IMR-90 (cell line): Measurements from ENCODE around the gene SF3A2. TPM values are rescaled to one million over a fixed set of nuclear protein-coding genes. Genes with fewer than 3 reads are reported as not detected.

Experiments
- ATAC-seq: fragments of 200-7000 bp; cut with Tn5 transposase; 2 replicates; pipeline ENCODE4 v1.9.1; 2020; ENCODE audit warnings: low read depth, mild to moderate bottlenecking, moderate library complexity
- BruUV-seq: library from RNA; stranded (reverse); fragments of 400-500 nt; replicated peaks from 2 replicates; lab custom pipeline; 2021; lab: Mats Ljungman, UMichigan
- CTCF ChIA-PET: fragments of 300-600 bp; formaldehyde crosslinking; extraction: SDS; loops from one replicate; lab custom pipeline; 2021; ENCODE audit warnings: antibody characterized with exemption; lab: Yijun Ruan, JAX
- POLR2A ChIA-PET: fragments of 300-600 bp; sonication (Branson Sonifier 250); formaldehyde crosslinking; loops from one replicate; lab custom pipeline; 2022; ENCODE audit warnings: antibody characterized with exemption; ENCODE audit not compliant: unreplicated experiment; lab: Charles Lee
- DNase-seq: peaks from one replicate; pipeline ENCODE4 v3.0.0; 2013
- H2AFZ ChIP-seq: replicated peaks from 2 replicates; pipeline ENCODE3; 2013; ENCODE audit warnings: low read length, mild to moderate bottlenecking; ENCODE audit not compliant: poor library complexity
- H2AK5ac ChIP-seq: 2 replicates; pipeline ENCODE4 v1.6.1; 2013; ENCODE audit warnings: low read depth, low read length, inconsistent platforms
- H2AK9ac ChIP-seq: replicated peaks from 2 replicates; pipeline ENCODE3; 2013; ENCODE audit warnings: mild to moderate bottlenecking, low read depth, low read length, moderate library complexity; ENCODE audit not compliant: poor library complexity
- H2BK120ac ChIP-seq: 2 replicates; pipeline ENCODE4 v1.6.1; 2013; ENCODE audit warnings: low read depth, low read length, inconsistent platforms
- H2BK15ac ChIP-seq: 3 replicates; pipeline ENCODE4 v1.6.1; 2013; ENCODE audit warnings: low read depth, low read length, inconsistent platforms
- H2BK20ac ChIP-seq: 2 replicates; pipeline ENCODE4 v1.6.1; 2013; ENCODE audit warnings: low read depth, mild to moderate bottlenecking, inconsistent platforms, low read length, moderate library complexity
- H2BK5ac ChIP-seq: 2 replicates; pipeline ENCODE4 v1.6.1; 2013; ENCODE audit warnings: mild to moderate bottlenecking, low read depth, low read length, inconsistent platforms; ENCODE audit not compliant: poor library complexity, severe bottlenecking
- H3K14ac ChIP-seq: replicated peaks from 2 replicates; pipeline ENCODE4 v1.6.1; 2013; ENCODE audit warnings: low read depth, low read length, inconsistent platforms
- H3K18ac ChIP-seq: 2 replicates; pipeline ENCODE4 v1.6.1; 2013; ENCODE audit warnings: low read depth, low read length, control low read depth
- H3K23ac ChIP-seq: 2 replicates; pipeline ENCODE4 v1.6.1; 2013; ENCODE audit warnings: low read depth, low read length, inconsistent platforms
- H3K27ac ChIP-seq: 2 replicates; pipeline ENCODE4 v1.5.1; 2013; ENCODE audit warnings: mild to moderate bottlenecking, control low read depth, low read length; ENCODE audit not compliant: insufficient read depth
- H3K27me3 ChIP-seq: 2 replicates; pipeline ENCODE4 v1.6.1; 2013; ENCODE audit warnings: low read length; ENCODE audit not compliant: control insufficient read depth, insufficient read depth
- H3K36me3 ChIP-seq: 2 replicates; pipeline ENCODE4 v1.6.1; 2013; ENCODE audit warnings: low read length, mixed read lengths; ENCODE audit not compliant: control insufficient read depth, insufficient read depth
- H3K4ac ChIP-seq: 2 replicates; pipeline ENCODE4 v1.6.1; 2013; ENCODE audit warnings: low read depth, low read length, inconsistent platforms
- H3K4me1 ChIP-seq: 2 replicates; pipeline ENCODE4 v1.6.1; 2013; ENCODE audit warnings: low read length, mixed read lengths; ENCODE audit not compliant: control insufficient read depth, insufficient read depth
- H3K4me2 ChIP-seq: 2 replicates; pipeline ENCODE4 v1.6.1; 2013; ENCODE audit warnings: low read depth, mild to moderate bottlenecking, control low read depth, low read length, moderate library complexity
- H3K4me3 ChIP-seq: 2 replicates; pipeline ENCODE4 v1.5.1; 2013; ENCODE audit warnings: low read depth, mild to moderate bottlenecking, control low read depth, low read length, moderate library complexity; ENCODE audit not compliant: insufficient read depth
- H3K56ac ChIP-seq: 2 replicates; pipeline ENCODE4 v1.6.1; 2013; ENCODE audit warnings: low read length, inconsistent platforms; ENCODE audit not compliant: insufficient read depth; ENCODE audit errors: extremely low read depth
- H3K79me1 ChIP-seq, 2 experiments: 2 replicates each; pipeline ENCODE4 v1.6.1; 2013; ENCODE audit warnings: low read length in 2 of 2, inconsistent platforms in 1 of 2, low read depth in 1 of 2
- H3K9ac ChIP-seq: 2 replicates; pipeline ENCODE4 v1.6.1; 2013; ENCODE audit warnings: low read depth, low read length, control low read depth
- H3K9me1 ChIP-seq: 2 replicates; pipeline ENCODE4 v1.6.1; 2013; ENCODE audit warnings: low read length, inconsistent platforms; ENCODE audit not compliant: insufficient read depth
- H3K9me3 ChIP-seq: 2 replicates; pipeline ENCODE4 v1.6.1; 2013; ENCODE audit warnings: low read length; ENCODE audit not compliant: control insufficient read depth, insufficient read depth
- H4K20me1 ChIP-seq: 2 replicates; pipeline ENCODE4 v1.6.1; 2013; ENCODE audit warnings: low read length, inconsistent platforms; ENCODE audit not compliant: insufficient read depth
- H4K5ac ChIP-seq: 2 replicates; pipeline ENCODE4 v1.6.1; 2013; ENCODE audit warnings: mild to moderate bottlenecking, low read depth, low read length, control low read depth
- H4K8ac ChIP-seq, 2 experiments: 2 replicates each; pipeline ENCODE4 v1.6.1; 2013; ENCODE audit warnings: low read depth in 2 of 2, low read length in 2 of 2, control low read depth in 1 of 2, inconsistent platforms in 1 of 2
- H4K91ac ChIP-seq: 2 replicates; pipeline ENCODE4 v1.6.1; 2013; ENCODE audit warnings: low read depth, low read length, inconsistent platforms; ENCODE audit not compliant: insufficient read depth
- CTCF ChIP-seq: conservative IDR thresholded peaks from 2 replicates; pipeline ENCODE4 v1.5.1; 2012; ENCODE audit warnings: mild to moderate bottlenecking, low read depth, low read length, improper control_type of control experiment
- ELK1 ChIP-seq: fragments of 150-350 bp; IDR thresholded peaks from 2 replicates; pipeline ENCODE4 v1.6.1; 2016; ENCODE audit warnings: low read depth, mild to moderate bottlenecking, low read length, moderate library complexity, borderline replicate concordance
- MAFK ChIP-seq: IDR thresholded peaks from 2 replicates; pipeline ENCODE4 v1.6.1; 2012; ENCODE audit warnings: low read depth, low read length, improper control_type of control experiment
- MXI1 ChIP-seq: IDR thresholded peaks from 2 replicates; pipeline ENCODE4 v1.6.1; 2012; ENCODE audit warnings: low read depth, mild to moderate bottlenecking, low read length, moderate library complexity, borderline replicate concordance
- NFE2L2 ChIP-seq: fragments of 150-350 bp; IDR thresholded peaks from 2 replicates; pipeline ENCODE4 v1.6.1; 2016; ENCODE audit warnings: low read depth, mild to moderate bottlenecking, low read length
- RCOR1 ChIP-seq: IDR thresholded peaks from 2 replicates; pipeline ENCODE4 v1.6.1; 2012; ENCODE audit warnings: mild to moderate bottlenecking, low read length, improper control_type of control experiment; ENCODE audit not compliant: insufficient replicate concordance
- SMC3 ChIP-seq: fragments of 150-350 bp; IDR thresholded peaks from 2 replicates; pipeline ENCODE4 v1.6.1; 2016; ENCODE audit warnings: low read depth, mild to moderate bottlenecking, antibody characterized with exemption, low read length, moderate library complexity
- USF2 ChIP-seq: fragments of 150-350 bp; IDR thresholded peaks from 2 replicates; pipeline ENCODE4 v1.6.1; 2017; ENCODE audit warnings: mild to moderate bottlenecking, antibody characterized with exemption, low read length, low read depth
- WGBS, 2 experiments: methylation state at CpG; one replicate each; pipeline versions ENCODE4 v1.1.5 to v1.1.7; 2013; ENCODE audit warnings: missing lambda C conversion rate in 2 of 2; ENCODE audit not compliant: insufficient read length in 1 of 2; ENCODE audit errors: extremely low coverage in 2 of 2; 5-methylcytosine and 5-hydroxymethylcytosine counted together
- dilution Hi-C: fragments of 300-500 bp; cut with HindIII; formaldehyde crosslinking; loops from one replicate; pipeline ENCODE4 v1.14.3; 2018; ENCODE audit warnings: low sequenced_read_pairs; ENCODE audit not compliant: unreplicated experiment
- in situ Hi-C: fragments of 300-500 bp; cut with MboI; formaldehyde crosslinking; loops from 3 replicates; pipeline ENCODE4 v1.14.3; 2019; ENCODE audit warnings: low sequenced_read_pairs, inconsistent platforms, mixed read lengths
- intact Hi-C: fragments of 100-400 bp; cut with micrococcal nuclease; formaldehyde crosslinking; loops from 2 replicates; pipeline ENCODE4 v1.10.0; 2022
- polyA plus RNA-seq, 3 experiments: library from polyadenylated mRNA; depleted of rRNA; stranded (reverse); fragments of >200 nt; gene quantifications; 2 replicates each; pipeline ENCODE4 v1.2.3, GENCODE V29; 2012; ENCODE audit warnings: low replicate concordance in 1 of 3
- total RNA-seq: library from RNA; depleted of rRNA; stranded (reverse); fragments of >200 nt; gene quantifications from 2 replicates; pipeline ENCODE4 v1.2.3, GENCODE V29; 2012

Gene SF3A2
- total and polyA plus RNA-seq, 2 of the 4 experiments (the other 2 are of a cell fraction), result 4.8 to 34.5 TPM

GRCh38 chr19:2239771-2240770 lies 3.4 kb downstream of the SF3A2 start:
- H2AFZ ChIP-seq, result peak overlapping the region; percentile 16
- peak overlapping the region; percentile 23; the same call in 1 of the 2 replicates for H2AK5ac ChIP-seq
- peaks cover 13% of the 10 kb centered on the region for H3K9me1 ChIP-seq
- H3K18ac ChIP-seq, result no peak overlapping the region
- H4K91ac ChIP-seq, result no peak overlapping the region; the same call in 1 of the 2 replicates
- no TSS peak for BruUV-seq
- peak overlapping the region in 1 of 2 experiments; percentile 20; a peak in 1 of 4 replicates for H4K8ac ChIP-seq
- ChIA-PET CTCF (interaction anchor here (0.7 to 1.0 kb wide), 3 partner anchors 84 to 371 kb away, joined by 3 to 5 read pairs (median 4); partner anchors contain the start of gene AP3D1), POLR2A (interaction anchor here (1.4 kb wide), 1 partner anchor 30 kb away, joined by 5 read pairs; no protein-coding TSS in a partner anchor)
- H3K36me3 ChIP-seq, result peaks cover 27% of the 10 kb centered on the region
- peak overlapping the region; percentile 11 for H2BK5ac ChIP-seq
- TF ChIP-seq USF2 (no peak), NFE2L2 (no peak), CTCF (no peak), MXI1 (no peak), MAFK (no peak), ELK1 (no peak), SMC3 (no peak), RCOR1 (no peak)
- in situ Hi-C loops, result no loop called here
- H3K4me1 ChIP-seq, result peaks cover 20% of the 10 kb centered on the region
- WGBS, 2 experiments, result 16% methylated on average over 10 of the region's 34 CpGs; no CpG with 5 or more reads in 1 of the 2 experiments
- H2BK20ac ChIP-seq, result no peak overlapping the region
- H3K9ac ChIP-seq, result peak overlapping the region; percentile 54
- H3K4ac ChIP-seq, result peak overlapping the region; percentile 14
- ATAC-seq (no peak), DNase-seq (peak; percentile 48)
- no peaks in the 10 kb centered on the region for H3K9me3 ChIP-seq
- no peak overlapping the region for H4K5ac ChIP-seq
- H3K27ac ChIP-seq, result peak overlapping the region; percentile 58
- H3K27me3 ChIP-seq, result no peaks in the 10 kb centered on the region
- intact Hi-C loops, result loop anchor here (5.0 kb wide), 1 partner anchor 372 kb away; no protein-coding TSS in a partner anchor
- dilution Hi-C loops, result no loop called here
- peaks cover 72% of the 10 kb centered on the region for H4K20me1 ChIP-seq
- H3K4me2 ChIP-seq, result peak overlapping the region; percentile 63
- no peak overlapping the region for H2BK120ac ChIP-seq
- peaks cover 4 to 62% of the 10 kb centered on the region in 2 experiments; a peak in 2 of 4 replicates for H3K79me1 ChIP-seq
- peak overlapping the region; percentile 92 for H2AK9ac ChIP-seq
- H3K4me3 ChIP-seq, result peak overlapping the region; percentile 25
- H2BK15ac ChIP-seq, result no peak overlapping the region
- H3K56ac ChIP-seq, result peak overlapping the region; percentile 60; the same call in 1 of the 2 replicates
- H3K14ac ChIP-seq, result peak overlapping the region; percentile 48
- peak overlapping the region; percentile 86; the same call in 1 of the 2 replicates for H3K23ac ChIP-seq
